Measurements from ENCODE around the gene TCF15. TPM values are rescaled to one million over a fixed set of nuclear protein-coding genes. Genes with fewer than 3 reads are reported as not detected.

TCF15 gene
- total and polyA plus RNA-seq, 2 of the 4 experiments (the other 2 are of a cell fraction): not detected

GRCh38 chr20:635028-635892, 25.2 kb upstream of the TCF15 start:
- no peaks in the 10 kb centered on the region for H3K9me1 ChIP-seq (ENCODE audit: insufficient read depth, low read length)
- dilution Hi-C loops (cut with HindIII; ENCODE audit: low sequenced_read_pairs, unreplicated experiment): no loop called here
- no peak overlapping the region for H3K4me3 ChIP-seq (ENCODE audit: insufficient read depth, low read depth, low read length)
- no peak overlapping the region for H2BK20ac ChIP-seq (ENCODE audit: low read depth, low read length)
- ATAC-seq (ENCODE audit: low read depth): no peak
- no peaks in the 10 kb centered on the region for H3K79me1 ChIP-seq (ENCODE audit: low read depth in 1 of 2, low read length in 2 of 2)
- in situ Hi-C loops (cut with MboI; ENCODE audit: low sequenced_read_pairs): no loop called here
- H3K4me2 ChIP-seq (ENCODE audit: low read depth, low read length): no peak overlapping the region
- no peaks in the 10 kb centered on the region for H3K9me3 ChIP-seq (ENCODE audit: control insufficient read depth, insufficient read depth, low read length)
- ChIA-PET POLR2A (ENCODE audit: unreplicated experiment) (no interaction called here), CTCF (interaction anchor here (1.1 kb wide), 1 partner anchor 32 kb away, joined by 3 read pairs; no protein-coding TSS in a partner anchor)
- intact Hi-C loops (cut with micrococcal nuclease): no loop called here
- no peak overlapping the region for H4K8ac ChIP-seq (ENCODE audit: low read depth in 2 of 2, low read length in 2 of 2)
- H3K27me3 ChIP-seq (ENCODE audit: control insufficient read depth, insufficient read depth, low read length): peaks cover 41% of the 10 kb centered on the region
- H3K27ac ChIP-seq (ENCODE audit: insufficient read depth, low read length): no peak overlapping the region
- H2AK9ac ChIP-seq (replicated peaks; ENCODE audit: low read depth, low read length, poor library complexity): no peak overlapping the region
- no peak overlapping the region for H3K14ac ChIP-seq (replicated peaks; ENCODE audit: low read depth, low read length)
- no peak overlapping the region for H4K5ac ChIP-seq (ENCODE audit: low read depth, low read length)
- no peak overlapping the region for H4K91ac ChIP-seq (ENCODE audit: insufficient read depth, low read depth, low read length)
- H3K4ac ChIP-seq (ENCODE audit: low read depth, low read length): no peak overlapping the region
- no peak overlapping the region for H3K18ac ChIP-seq (ENCODE audit: low read depth, low read length)
- H3K4me1 ChIP-seq (ENCODE audit: control insufficient read depth, insufficient read depth, low read length): no peaks in the 10 kb centered on the region
- no peak overlapping the region for H3K9ac ChIP-seq (ENCODE audit: low read depth, low read length)
- WGBS, 2 experiments (ENCODE audit: extremely low coverage in 2 of 2, insufficient read length in 1 of 2): no CpG with 5 or more reads among the region's 9 CpGs
- H3K36me3 ChIP-seq (ENCODE audit: control insufficient read depth, insufficient read depth, low read length): no peaks in the 10 kb centered on the region
- no peak overlapping the region for H2AK5ac ChIP-seq (ENCODE audit: low read depth, low read length)
- H3K23ac ChIP-seq (ENCODE audit: low read depth, low read length): no peak overlapping the region
- no peak overlapping the region for H2BK15ac ChIP-seq (ENCODE audit: low read depth, low read length)
- no peak overlapping the region for H2AFZ ChIP-seq (replicated peaks; ENCODE audit: low read length, poor library complexity)
- no peak overlapping the region for H2BK120ac ChIP-seq (ENCODE audit: low read depth, low read length)
- no peak overlapping the region for H2BK5ac ChIP-seq (ENCODE audit: low read depth, low read length, poor library complexity, severe bottlenecking)
- no TSS peak for BruUV-seq (replicated peaks)
- no peak for DNase-seq
- no peak overlapping the region for H3K56ac ChIP-seq (ENCODE audit: extremely low read depth, insufficient read depth, low read length)
- no peak for TF ChIP-seq POLR2A (IDR thresholded peaks at IDR 0.05; ENCODE audit: low read depth, low read length)
- no peak for TF ChIP-seq MAZ (IDR thresholded peaks at IDR 0.05; ENCODE audit: borderline replicate concordance, low read depth, low read length)
- TF ChIP-seq RCOR1 (IDR thresholded peaks at IDR 0.05; ENCODE audit: insufficient replicate concordance, low read length): no peak
- TF ChIP-seq FOS (IDR thresholded peaks at IDR 0.05; ENCODE audit: low read depth, low read length): no peak
- TF ChIP-seq RFX5 (IDR thresholded peaks at IDR 0.05; ENCODE audit: low read depth, low read length): no peak
- no peaks in the 10 kb centered on the region for H4K20me1 ChIP-seq (ENCODE audit: insufficient read depth, low read length)

Measured in IMR-90 (cell line).